ENCODE data around the gene SUGCT.

- no peak for TF ChIP-seq CTCF (IDR thresholded peaks at IDR 0.05; ENCODE audit: low read depth, low read length)
- no peak for TF ChIP-seq EZH2phosphoT487 (IDR thresholded peaks at IDR 0.05; ENCODE audit: low read depth)
Observed at GRCh38 chr7:40234666-40235065, 99.9 kb downstream of the SUGCT start.
